HG03521 (cell line): ENCODE measurements around the gene JAK2.
"Not testable (repeated sequence)": the region's sequence is repeated elsewhere in the genome, so short reads cannot be mapped to it uniquely, and the experiment has no call there.

ENCODE experiments used
- ATAC-seq: cut with Tn5 transposase; IDR thresholded peaks from one replicate; pipeline ENCODE4 v1.9.1; 2021; ENCODE audit warnings: mild to moderate bottlenecking, moderate library complexity; ENCODE audit not compliant: unreplicated experiment

The JAK2 gene

DNA sequence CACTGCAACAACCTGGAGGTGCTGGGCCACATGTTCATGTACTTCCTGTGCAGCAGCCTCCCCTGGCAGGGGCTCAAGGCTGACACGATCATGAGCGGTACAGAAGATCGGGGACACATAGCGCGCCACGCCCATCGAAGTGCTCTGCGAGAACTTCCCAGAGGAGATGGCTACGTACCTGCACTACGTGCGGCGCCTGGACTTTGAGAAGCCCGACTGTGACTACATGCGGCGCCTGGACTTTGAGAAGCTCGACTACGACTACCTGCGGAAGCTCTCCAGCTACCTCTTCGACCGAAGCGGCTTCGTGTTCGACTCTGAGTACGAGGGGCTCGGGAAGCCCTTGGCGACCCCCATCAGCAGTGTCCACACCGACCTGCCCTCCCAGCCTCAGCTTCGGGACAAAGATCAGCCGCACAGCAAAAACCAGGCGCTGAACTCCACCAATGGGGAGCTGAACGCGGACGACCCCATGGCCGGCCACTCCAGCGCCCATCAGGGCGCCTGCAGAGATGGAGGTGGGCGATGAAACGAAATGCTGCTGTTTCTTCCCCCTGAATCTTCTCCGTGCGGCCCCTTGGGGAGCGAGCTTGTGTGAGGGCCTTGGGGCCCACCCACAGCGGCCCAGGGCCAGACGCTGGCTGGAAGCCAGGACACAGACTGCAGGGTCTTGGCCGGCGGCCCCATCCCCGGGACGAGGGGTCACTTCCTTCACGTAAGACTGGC lies 56.5 kb downstream of the JAK2 start:
- no peak for ATAC-seq

DNA sequence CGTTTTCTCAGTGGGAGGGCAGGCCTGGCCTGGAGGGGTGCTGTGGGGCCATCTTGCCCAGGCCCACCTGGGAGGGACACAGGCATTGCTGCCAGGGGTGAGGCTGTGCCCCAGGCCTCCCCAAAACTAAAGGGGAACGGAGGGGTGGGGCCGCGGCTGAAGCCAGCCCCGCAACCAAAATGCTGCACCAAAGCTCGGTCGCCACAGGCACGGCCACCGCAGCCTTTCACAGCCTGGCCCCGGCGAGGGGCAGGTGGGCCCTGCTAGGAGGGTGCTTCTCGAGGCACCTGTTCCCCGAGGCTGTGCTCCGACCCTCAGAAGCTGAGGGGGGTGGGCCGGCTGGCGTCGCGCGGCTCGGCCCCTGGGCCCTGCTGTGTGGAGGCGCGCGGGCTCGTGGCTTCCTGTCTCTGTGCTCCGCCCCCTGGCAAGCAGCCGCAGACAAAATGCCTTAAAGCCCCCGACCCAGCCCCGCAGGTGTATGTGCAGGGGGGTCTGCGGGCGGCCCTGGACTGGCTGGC lies 57.6 kb downstream of the JAK2 start:
- no peak for ATAC-seq

DNA sequence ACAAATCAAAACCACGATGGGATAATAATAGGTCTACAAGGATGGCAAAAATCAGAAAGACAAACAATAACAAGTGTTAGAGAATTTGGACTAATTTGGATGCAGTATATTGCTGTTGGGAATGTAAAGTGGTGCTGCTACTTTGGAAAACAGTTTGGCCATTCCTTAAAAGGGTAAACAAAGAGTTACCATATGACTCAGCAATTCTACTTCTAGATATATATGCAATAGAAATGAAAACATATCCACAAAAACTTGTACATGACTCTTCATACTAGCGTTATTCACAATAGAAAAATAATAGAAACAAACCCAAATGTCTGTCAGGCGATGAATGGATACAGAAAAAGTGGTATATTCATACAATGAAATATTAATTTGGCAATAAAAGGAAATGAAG lies 58.3 kb downstream of the JAK2 start:
- ATAC-seq: no peak

GRCh38 chr9:5044160-5044559 lies 59.1 kb downstream of the JAK2 start:
- no peak for ATAC-seq

DNA sequence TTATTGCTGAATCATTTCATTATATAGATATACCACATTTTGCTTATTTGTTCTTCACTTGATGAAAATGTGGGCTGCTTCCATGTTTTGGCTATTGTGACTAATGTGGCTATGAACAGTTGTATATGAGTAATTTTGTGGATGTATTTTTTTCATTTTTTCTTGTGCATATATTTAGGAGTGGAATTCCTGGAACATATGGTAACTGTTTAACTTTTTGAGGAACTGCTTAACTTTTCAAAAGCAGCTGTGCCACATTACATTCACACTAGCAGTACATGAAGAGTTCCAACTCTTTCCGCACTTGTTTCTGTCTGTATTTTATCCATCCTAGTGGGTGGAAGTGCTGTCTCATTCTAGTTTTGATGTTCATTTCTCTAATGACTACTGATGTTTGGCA lies 67.8 kb downstream of the JAK2 start:
- ATAC-seq: no peak

DNA sequence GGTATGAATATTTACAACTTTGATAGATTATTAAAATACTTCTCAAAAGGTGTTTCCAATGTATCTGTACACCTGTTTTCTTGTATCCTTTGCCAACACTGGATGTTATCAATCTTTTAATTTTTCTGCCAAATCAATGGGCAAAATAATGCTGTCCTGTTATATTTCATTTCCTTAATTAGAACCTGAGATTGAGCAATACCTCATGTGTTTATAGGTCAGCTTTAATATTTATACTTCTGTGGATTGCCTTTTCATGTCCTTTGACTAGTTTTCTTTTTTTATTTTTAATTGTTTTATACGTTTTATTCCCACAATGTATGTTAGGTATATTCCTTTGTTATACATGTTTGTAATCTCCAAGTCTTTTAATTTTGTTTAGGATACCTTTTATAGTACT lies 77.6 kb downstream of the JAK2 start:
- ATAC-seq: no peak

- ATAC-seq: no peak
Measured at GRCh38 chr9:5072871-5073270, 87.8 kb downstream of the JAK2 start.

DNA sequence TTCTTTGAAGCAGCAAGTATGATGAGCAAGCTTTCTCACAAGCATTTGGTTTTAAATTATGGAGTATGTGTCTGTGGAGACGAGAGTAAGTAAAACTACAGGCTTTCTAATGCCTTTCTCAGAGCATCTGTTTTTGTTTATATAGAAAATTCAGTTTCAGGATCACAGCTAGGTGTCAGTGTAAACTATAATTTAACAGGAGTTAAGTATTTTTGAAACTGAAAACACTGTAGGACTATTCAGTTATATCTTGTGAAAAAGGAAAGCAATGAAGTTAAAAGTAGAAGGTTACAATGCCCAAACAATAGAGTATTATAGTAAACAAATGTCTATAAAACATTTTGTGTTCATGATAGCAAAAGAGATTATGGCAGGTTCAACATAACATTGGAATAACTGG lies 88.6 kb downstream of the JAK2 start:
- no peak for ATAC-seq

GRCh38 chr9:5085993-5086392 lies 100.9 kb downstream of the JAK2 start:
- no peak for ATAC-seq

GRCh38 chr9:5089737-5090136 lies 104.7 kb downstream of the JAK2 start:
- no peak for ATAC-seq

DNA sequence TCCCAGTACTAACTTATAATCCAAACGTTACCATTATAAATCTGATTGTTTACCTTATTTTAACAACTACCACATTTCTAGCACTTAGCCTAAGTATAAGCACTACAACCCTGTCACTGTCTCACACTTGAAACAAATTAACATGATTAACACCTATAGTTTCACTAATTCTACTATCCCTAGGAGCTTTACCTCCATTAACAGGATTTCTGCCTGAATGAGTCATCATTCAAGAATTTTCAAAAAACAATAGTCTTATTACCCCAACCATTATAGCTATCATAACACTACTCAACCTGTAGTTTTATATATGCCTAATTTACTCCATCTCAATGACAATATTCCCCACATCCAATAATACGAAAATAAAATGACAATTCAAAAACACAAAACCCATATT lies 110.7 kb downstream of the JAK2 start:
- no peak for ATAC-seq

- no peak for ATAC-seq
Measured at GRCh38 chr9:5099466-5099865, 114.4 kb downstream of the JAK2 start.

DNA sequence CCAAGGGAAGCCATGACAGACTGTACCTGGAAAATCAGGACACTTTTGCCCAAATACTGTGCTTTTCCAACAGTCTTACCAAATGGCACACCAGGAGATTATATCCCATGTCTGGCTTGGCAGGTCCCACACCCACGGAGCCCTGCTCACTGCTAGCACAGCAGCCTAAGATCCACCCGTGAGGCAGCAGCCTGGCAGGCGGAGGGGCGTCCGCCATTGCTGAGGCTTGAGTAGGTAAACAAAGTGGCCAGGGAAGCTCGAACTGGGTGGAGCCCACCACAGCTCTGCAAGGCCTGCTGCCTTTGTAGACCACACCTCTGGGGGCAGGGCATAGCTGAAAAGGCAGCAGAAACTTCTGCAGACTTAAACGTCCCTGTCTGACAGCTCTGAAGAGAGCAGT lies 116.1 kb downstream of the JAK2 start:
- ATAC-seq: not testable (repeated sequence)

DNA sequence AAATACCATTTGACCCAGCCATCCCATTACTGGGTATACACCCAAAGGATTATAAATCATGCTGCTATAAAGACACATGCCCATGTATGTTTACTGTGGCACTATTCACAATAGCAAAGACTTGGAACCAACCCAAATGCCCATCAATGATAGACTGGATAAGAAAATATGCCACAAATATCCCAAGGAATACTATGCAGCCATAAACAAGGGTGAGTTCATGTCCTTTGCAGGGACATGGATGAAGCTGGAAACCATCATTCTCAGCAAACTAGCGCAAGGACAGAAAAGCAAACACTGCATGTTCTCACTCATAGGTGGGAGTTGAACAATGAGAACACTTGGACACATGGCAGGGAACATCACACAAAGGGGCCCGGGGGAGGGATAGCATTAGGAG lies 121.4 kb downstream of the JAK2 start:
- not testable (repeated sequence) for ATAC-seq

- no peak for ATAC-seq
Measured at GRCh38 chr9:5110867-5111681, 126.0 kb downstream of the JAK2 start.

DNA sequence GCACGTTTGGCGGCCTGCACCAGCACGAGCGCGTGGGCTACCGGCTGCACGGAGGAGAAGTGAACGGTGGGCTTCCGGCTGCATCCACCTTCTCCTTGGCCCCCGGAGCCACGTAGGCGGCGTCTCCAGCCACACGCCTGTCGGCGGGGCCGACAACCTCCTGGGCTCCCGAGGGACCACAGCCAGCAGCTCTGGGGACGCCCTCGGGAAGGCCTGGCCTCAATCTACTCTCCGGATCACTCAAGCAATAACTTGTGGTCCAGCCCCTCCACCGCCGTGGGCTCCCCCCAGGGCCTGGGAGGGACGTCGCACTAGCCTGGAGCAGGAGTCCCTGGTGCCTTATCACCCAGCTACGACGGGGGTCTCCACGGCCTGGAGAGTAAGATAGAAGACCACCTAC lies 126.6 kb downstream of the JAK2 start:
- no peak for ATAC-seq

DNA sequence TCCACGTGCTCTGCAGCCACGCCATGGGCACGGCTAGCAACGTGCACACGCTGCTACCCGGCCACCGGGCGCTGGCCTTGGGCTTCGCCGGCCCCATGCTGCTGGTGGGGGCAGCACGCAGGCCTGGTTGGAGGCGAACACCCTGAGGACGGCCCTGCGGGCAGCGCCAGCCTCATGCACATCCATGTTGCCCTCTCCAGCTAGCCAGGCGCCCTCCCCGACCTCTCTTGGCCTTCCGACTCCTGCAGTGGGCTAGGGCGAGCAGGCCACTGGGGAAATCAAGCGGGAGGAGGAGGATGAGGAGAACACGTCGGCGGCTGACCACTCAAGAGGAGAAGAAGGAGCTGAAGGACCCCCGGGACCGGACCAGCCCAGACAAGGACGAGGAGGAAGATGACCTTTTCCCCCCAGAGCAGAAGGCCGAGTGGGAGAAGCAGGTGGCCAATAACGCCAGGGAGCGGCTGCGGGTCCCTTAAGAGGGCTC lies 127.1 kb downstream of the JAK2 start:
- no peak for ATAC-seq

DNA sequence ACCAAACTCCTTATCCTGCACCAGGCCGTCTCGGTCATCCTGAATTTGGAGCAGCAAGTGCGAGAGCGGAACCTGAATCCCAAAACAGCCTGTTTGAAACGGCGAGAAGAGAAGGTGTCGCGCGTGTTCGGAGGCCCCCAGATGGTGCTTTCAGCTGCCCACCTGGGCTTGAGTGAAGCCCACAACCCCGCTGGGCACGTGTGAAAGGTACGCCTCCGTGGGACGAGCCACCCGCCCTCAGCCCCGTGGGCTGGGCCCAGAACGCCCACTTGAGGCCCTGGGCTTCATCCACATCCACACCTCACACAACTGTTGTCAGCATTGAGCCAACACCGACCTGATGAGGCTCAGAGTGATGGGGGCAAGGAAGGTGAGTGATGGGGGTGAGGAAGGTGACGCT lies 127.6 kb downstream of the JAK2 start:
- no peak for ATAC-seq

- ATAC-seq: no peak
Measured at GRCh38 chr9:5113523-5113922, 128.5 kb downstream of the JAK2 start.

DNA sequence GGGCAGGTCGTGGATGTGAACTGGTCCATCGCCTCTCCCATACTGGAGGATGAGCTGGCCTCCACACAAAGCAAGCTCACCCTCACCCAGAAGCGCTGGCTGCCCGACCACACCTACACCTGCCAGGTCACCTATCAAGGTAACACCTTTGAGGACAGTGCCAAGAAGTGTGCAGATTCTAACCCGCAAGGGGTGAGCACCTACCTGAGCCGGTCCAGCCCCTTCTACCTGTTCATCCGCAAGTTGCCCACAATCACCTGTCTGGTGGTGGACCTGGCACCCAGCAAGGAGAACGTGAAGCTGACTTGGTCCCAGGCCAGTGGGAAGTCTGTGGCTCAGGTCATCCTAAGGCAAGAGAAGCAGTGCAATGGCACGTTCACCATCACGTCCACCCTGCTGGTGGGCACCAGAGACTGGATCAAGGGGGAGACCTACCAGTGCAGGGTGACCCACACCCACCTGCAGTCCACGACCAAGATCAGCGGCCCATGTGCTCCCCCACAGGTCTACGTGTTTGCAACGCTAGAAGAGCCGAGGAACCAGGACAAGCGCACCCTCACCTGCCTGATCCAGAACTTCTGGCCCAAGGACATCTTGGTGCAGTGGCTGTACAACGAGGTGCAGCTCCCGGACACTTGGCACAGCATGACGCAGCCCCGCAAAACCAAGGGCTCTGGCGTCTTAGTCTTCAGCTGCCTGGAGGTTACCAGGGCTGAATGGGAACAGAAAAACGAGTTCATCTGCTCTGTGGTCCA lies 129.1 kb downstream of the JAK2 start:
- ATAC-seq: no peak

DNA sequence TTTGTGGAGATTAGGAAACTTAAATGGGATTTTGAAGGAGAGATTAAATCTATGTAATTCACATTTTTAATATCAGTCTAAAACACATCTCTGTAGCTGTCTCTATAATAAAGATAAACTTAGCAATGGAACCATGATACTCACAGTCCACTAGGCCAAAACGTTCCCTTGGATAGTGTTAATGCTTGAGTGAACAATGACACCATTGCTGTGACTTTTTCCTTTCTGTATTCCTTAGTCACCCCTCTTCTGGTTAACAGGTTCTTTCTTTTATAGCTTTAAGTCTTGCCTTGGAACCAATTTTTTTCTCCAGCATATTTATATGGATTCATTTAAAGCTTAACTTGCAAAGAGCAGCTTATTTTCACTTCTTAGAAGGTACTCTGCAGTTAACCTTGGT lies 137.0 kb downstream of the JAK2 start:
- ATAC-seq: no peak
